ENCODE measurements around the gene ARMC3. TPM values are rescaled to one million over a fixed set of nuclear protein-coding genes. Genes with fewer than 3 reads are reported as not detected.

ARMC3 gene
- total RNA-seq, 1 experiment from 2014 or later: 0.61 TPM

GRCh38 chr10:23073527-23073926 is 145.7 kb downstream of the ARMC3 start:
- H3K27me3 Mint-ChIP-seq (ENCODE audit: insufficient read depth, unreplicated experiment): peaks cover 6% of the 10 kb centered on the region
- no peak overlapping the region for H3K4me3 Mint-ChIP-seq (ENCODE audit: unreplicated experiment)
- BruUV-seq (replicated peaks): no TSS peak
- no peak overlapping the region for H3K4me3 ChIP-seq (ENCODE audit: low read depth, low read length)
- ChIA-PET CTCF (interaction anchor here (1.4 kb wide), 1 partner anchor 10 kb away, joined by 3 read pairs; no protein-coding TSS in a partner anchor), POLR2A (no interaction called here)
- H3K36me3 Mint-ChIP-seq (ENCODE audit: insufficient read depth, unreplicated experiment): no peaks in the 10 kb centered on the region
- H3K9me3 ChIP-seq: no peaks in the 10 kb centered on the region
- TF ChIP-seq, protein P1, sequence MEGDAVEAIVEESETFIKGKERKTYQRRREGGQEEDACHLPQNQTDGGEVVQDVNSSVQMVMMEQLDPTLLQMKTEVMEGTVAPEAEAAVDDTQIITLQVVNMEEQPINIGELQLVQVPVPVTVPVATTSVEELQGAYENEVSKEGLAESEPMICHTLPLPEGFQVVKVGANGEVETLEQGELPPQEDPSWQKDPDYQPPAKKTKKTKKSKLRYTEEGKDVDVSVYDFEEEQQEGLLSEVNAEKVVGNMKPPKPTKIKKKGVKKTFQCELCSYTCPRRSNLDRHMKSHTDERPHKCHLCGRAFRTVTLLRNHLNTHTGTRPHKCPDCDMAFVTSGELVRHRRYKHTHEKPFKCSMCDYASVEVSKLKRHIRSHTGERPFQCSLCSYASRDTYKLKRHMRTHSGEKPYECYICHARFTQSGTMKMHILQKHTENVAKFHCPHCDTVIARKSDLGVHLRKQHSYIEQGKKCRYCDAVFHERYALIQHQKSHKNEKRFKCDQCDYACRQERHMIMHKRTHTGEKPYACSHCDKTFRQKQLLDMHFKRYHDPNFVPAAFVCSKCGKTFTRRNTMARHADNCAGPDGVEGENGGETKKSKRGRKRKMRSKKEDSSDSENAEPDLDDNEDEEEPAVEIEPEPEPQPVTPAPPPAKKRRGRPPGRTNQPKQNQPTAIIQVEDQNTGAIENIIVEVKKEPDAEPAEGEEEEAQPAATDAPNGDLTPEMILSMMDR (IDR thresholded peaks at IDR 0.05; ENCODE audit: insufficient read depth in 1 of 2, low read depth in 1 of 2, low read length in 1 of 2, severe bottlenecking in 1 of 2, unreplicated experiment in 1 of 2): no peak
- no peaks in the 10 kb centered on the region for H3K4me1 ChIP-seq
- no peaks in the 10 kb centered on the region for H3K4me1 Mint-ChIP-seq (ENCODE audit: low read depth, unreplicated experiment)
- DNase-seq: no peak
- no peaks in the 10 kb centered on the region for H3K9me3 Mint-ChIP-seq (ENCODE audit: unreplicated experiment)
- intact Hi-C loops (cut with micrococcal nuclease; ENCODE audit: unreplicated experiment): no loop called here
- H3K36me3 ChIP-seq (ENCODE audit: control insufficient read depth, insufficient read depth, low read length): no peaks in the 10 kb centered on the region
- H3K27ac Mint-ChIP-seq (ENCODE audit: unreplicated experiment): no peak overlapping the region
- no peaks in the 10 kb centered on the region; the same call in 1 of the 2 replicates for H3K27me3 ChIP-seq (replicated peaks; ENCODE audit: control insufficient read depth, insufficient read depth, low read length)

- TF ChIP-seq, protein P1 (IDR thresholded peaks at IDR 0.05; ENCODE audit: insufficient read depth in 1 of 2, low read depth in 1 of 2, low read length in 1 of 2, severe bottlenecking in 1 of 2, unreplicated experiment in 1 of 2): no peak
Measured at GRCh38 chr10:23075672-23076071, 147.8 kb downstream of the ARMC3 start.

DNA sequence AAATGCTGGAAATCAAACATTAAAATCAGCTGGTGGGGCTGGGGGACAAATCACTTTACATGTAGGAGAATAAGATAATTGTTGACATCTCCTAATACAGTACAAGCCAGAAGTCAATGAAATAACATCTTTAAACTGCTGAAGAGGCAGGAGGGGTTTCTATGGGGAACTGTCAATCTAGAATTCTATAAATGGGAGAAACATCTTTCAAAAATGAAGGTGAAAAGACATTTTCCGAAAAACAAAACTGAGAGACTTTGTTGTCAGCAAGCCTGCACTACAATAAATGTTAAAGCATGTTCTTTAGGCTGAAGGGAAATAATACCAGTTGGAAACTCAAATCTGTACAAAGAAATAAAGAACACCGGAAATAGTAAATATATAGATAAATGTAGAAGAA is 150.3 kb downstream of the ARMC3 start:
- Histone ChIP-seq H3K4me1 (no peaks in the 10 kb centered on the region), H3K27me3 (replicated peaks; ENCODE audit: control insufficient read depth, insufficient read depth, low read length) (no peaks in the 10 kb centered on the region; the same call in 1 of the 2 replicates), H3K4me3 (ENCODE audit: low read depth, low read length) (no peak overlapping the region), H3K36me3 (ENCODE audit: control insufficient read depth, insufficient read depth, low read length) (no peaks in the 10 kb centered on the region), H3K9me3 (no peaks in the 10 kb centered on the region)
- intact Hi-C loops (cut with micrococcal nuclease; ENCODE audit: unreplicated experiment): no loop called here
- TF ChIP-seq, protein P1 (IDR thresholded peaks at IDR 0.05; ENCODE audit: insufficient read depth in 1 of 2, low read depth in 1 of 2, low read length in 1 of 2, severe bottlenecking in 1 of 2, unreplicated experiment in 1 of 2): no peak
- Mint-ChIP-seq H3K27me3 (ENCODE audit: insufficient read depth, unreplicated experiment) (peaks cover 12% of the 10 kb centered on the region), H3K36me3 (ENCODE audit: insufficient read depth, unreplicated experiment) (no peaks in the 10 kb centered on the region), H3K27ac (ENCODE audit: unreplicated experiment) (no peak overlapping the region), H3K4me3 (ENCODE audit: unreplicated experiment) (no peak overlapping the region), H3K9me3 (ENCODE audit: unreplicated experiment) (no peaks in the 10 kb centered on the region), H3K4me1 (ENCODE audit: low read depth, unreplicated experiment) (no peaks in the 10 kb centered on the region)
- POLR2A ChIA-PET: no interaction called here
- no peak for DNase-seq
- CTCF ChIA-PET: no interaction called here
- no TSS peak for BruUV-seq (replicated peaks)

More at GRCh38 chr10:23075672-23076071, 147.8 kb downstream of the ARMC3 start:
- no peaks in the 10 kb centered on the region for H3K36me3 Mint-ChIP-seq (ENCODE audit: insufficient read depth, unreplicated experiment)
- CTCF ChIA-PET: no interaction called here
- no peaks in the 10 kb centered on the region for H3K9me3 Mint-ChIP-seq (ENCODE audit: unreplicated experiment)
- no peaks in the 10 kb centered on the region for H3K4me1 ChIP-seq
- POLR2A ChIA-PET: no interaction called here
- H3K4me3 ChIP-seq (ENCODE audit: low read depth, low read length): no peak overlapping the region
- H3K27ac Mint-ChIP-seq (ENCODE audit: unreplicated experiment): no peak overlapping the region
- H3K27me3 ChIP-seq (replicated peaks; ENCODE audit: control insufficient read depth, insufficient read depth, low read length): no peaks in the 10 kb centered on the region; the same call in 1 of the 2 replicates
- no peak for DNase-seq
- H3K9me3 ChIP-seq: no peaks in the 10 kb centered on the region
- no peak overlapping the region for H3K4me3 Mint-ChIP-seq (ENCODE audit: unreplicated experiment)
- intact Hi-C loops (cut with micrococcal nuclease; ENCODE audit: unreplicated experiment): no loop called here
- no peaks in the 10 kb centered on the region for H3K4me1 Mint-ChIP-seq (ENCODE audit: low read depth, unreplicated experiment)
- H3K27me3 Mint-ChIP-seq (ENCODE audit: insufficient read depth, unreplicated experiment): peaks cover 12% of the 10 kb centered on the region
- no TSS peak for BruUV-seq (replicated peaks)
- no peaks in the 10 kb centered on the region for H3K36me3 ChIP-seq (ENCODE audit: control insufficient read depth, insufficient read depth, low read length)
